CD4-positive, alpha-beta T cell (primary cell): Measurements from ENCODE around the gene SRPK2. TPM values are rescaled to one million over a fixed set of nuclear protein-coding genes. Genes with fewer than 3 reads are reported as not detected.

ENCODE experiments used
- ATAC-seq: fragments of 200-7000 bp; cut with Tn5 transposase; one replicate; pipeline ENCODE4 v1.10.0; 2022; ENCODE audit warnings: mild to moderate bottlenecking; ENCODE audit not compliant: poor library complexity
- CTCF ChIA-PET: fragments of 350-600 bp; sonication (Branson Sonifier 250); formaldehyde crosslinking; loops from one replicate; lab custom pipeline; 2021; ENCODE audit warnings: antibody characterized with exemption, inconsistent platforms; lab: Charles Lee
- POLR2A ChIA-PET: fragments of 350-600 bp; sonication (Branson Sonifier 250); formaldehyde crosslinking; loops from one replicate; lab custom pipeline; 2021; ENCODE audit warnings: antibody characterized with exemption, inconsistent platforms; lab: Charles Lee
- DNase-seq, 14 experiments: peaks; one replicate each; pipeline ENCODE4 v3.0.0-alpha.2; 2013 to 2020; ENCODE audit warnings: mixed read lengths in 2 of 14
- H3K27ac ChIP-seq, 2 donors: one replicate each; pipeline versions ENCODE4 v1.5.1 to v1.7.0; 2013; ENCODE audit warnings: low read length in 2 of 2, low read depth in 1 of 2, mild to moderate bottlenecking in 1 of 2
- H3K27me3 ChIP-seq, 2 experiments: 1 replicate in 1 of 2; 2 replicates in 1 of 2; pipeline versions ENCODE4 v1.6.1 to v1.7.0; 2013; ENCODE audit warnings: low read length in 2 of 2, control low read depth in 1 of 2, mild to moderate bottlenecking in 1 of 2, moderate library complexity in 1 of 2; ENCODE audit not compliant: insufficient read depth in 2 of 2, control insufficient read depth in 1 of 2
- H3K36me3 ChIP-seq: one replicate; pipeline ENCODE4 v1.6.1; 2013; ENCODE audit warnings: low read length, control low read depth; ENCODE audit not compliant: insufficient read depth
- H3K4me1 ChIP-seq: one replicate; pipeline ENCODE4 v1.6.1; 2013; ENCODE audit warnings: low read length, control low read depth; ENCODE audit not compliant: insufficient read depth
- H3K4me3 ChIP-seq: one replicate; pipeline ENCODE4 v1.5.1; 2013; ENCODE audit warnings: mild to moderate bottlenecking, low read length, moderate library complexity
- H3K9me3 ChIP-seq, 2 experiments: 1 replicate in 1 of 2; 2 replicates in 1 of 2; pipeline versions ENCODE4 v1.6.1 to v1.7.0; 2013; ENCODE audit warnings: low read length in 2 of 2, mild to moderate bottlenecking in 2 of 2, control low read depth in 1 of 2, moderate library complexity in 1 of 2; ENCODE audit not compliant: control insufficient read depth in 1 of 2, insufficient read depth in 1 of 2
- H3K27ac Mint-ChIP-seq: one replicate; pipeline ENCODE4 v1.8.0; 2020; ENCODE audit warnings: mixed read lengths
- H3K27me3 Mint-ChIP-seq: one replicate; pipeline ENCODE4 v1.8.0; 2021; ENCODE audit warnings: mixed read lengths
- H3K36me3 Mint-ChIP-seq: one replicate; pipeline ENCODE4 v1.8.0; 2021; ENCODE audit warnings: low read depth, mixed read lengths
- H3K4me1 Mint-ChIP-seq: one replicate; pipeline ENCODE4 v1.8.0; 2021; ENCODE audit warnings: low read depth, mixed read lengths
- H3K4me3 Mint-ChIP-seq: one replicate; pipeline ENCODE4 v1.8.0; 2020; ENCODE audit warnings: mild to moderate bottlenecking, mixed read lengths
- H3K9me3 Mint-ChIP-seq: one replicate; pipeline ENCODE4 v1.8.0; 2020; ENCODE audit warnings: mixed read lengths
- intact Hi-C, 2 experiments: fragments of 100-400 bp; cut with DNase I in 1 of 2; cut with micrococcal nuclease in 1 of 2; formaldehyde crosslinking; loops; one replicate each; pipeline versions ENCODE4 v1.15.1 to v1.9.0; 2023 to 2025; cut with DNase I, micrococcal nuclease
- total RNA-seq, 174 experiments: library from RNA in 2 of 174; stranded (reverse) in 2 of 174; gene quantifications; one replicate each; pipeline ENCODE4 v1.2.3 and lab custom pipeline; 2021 to 2026
- TF ChIP-seq, protein P1 (sequence below): fragments of 200-600 bp; IDR thresholded peaks from one replicate; pipeline ENCODE4 v1.8.0; 2022; ENCODE audit warnings: antibody characterized with exemption, mild to moderate bottlenecking

The SRPK2 gene
- total RNA-seq, 2 experiments from 2014 or later = 39.9 to 40.9 TPM

DNA sequence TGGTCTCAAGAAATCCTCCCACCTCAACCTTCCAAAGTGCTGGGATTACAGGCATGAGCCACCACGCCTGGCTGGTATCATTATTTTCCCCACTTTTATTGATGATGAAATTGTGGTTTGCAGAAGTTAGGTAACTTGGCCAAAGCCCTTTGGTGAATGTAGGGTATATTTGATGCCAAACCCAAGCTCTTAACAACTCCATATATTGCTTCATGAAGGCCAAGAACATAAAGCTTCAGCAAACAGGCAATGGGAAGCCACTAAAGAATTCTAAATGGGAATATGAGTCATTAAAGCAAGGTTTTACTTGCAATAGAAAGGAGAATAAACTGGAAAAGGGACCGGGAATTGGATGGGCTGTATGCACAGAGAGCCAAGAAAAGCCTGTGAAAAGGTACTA, 232.0 kb downstream of the SRPK2 start:
- ChIA-PET POLR2A (interaction anchor here (0.9 kb wide), 1 partner anchor 11 kb away, joined by 3 read pairs; no protein-coding TSS in a partner anchor), CTCF (interaction anchor here (1.7 kb wide), 1 partner anchor 9 kb away, joined by 3 read pairs; no protein-coding TSS in a partner anchor)
- H3K27me3 Mint-ChIP-seq = no peaks in the 10 kb centered on the region
- H3K4me3 ChIP-seq = no peak overlapping the region
- no peak overlapping the region for H3K27ac Mint-ChIP-seq
- no peak overlapping the region for H3K4me3 Mint-ChIP-seq
- no peaks in the 10 kb centered on the region for H3K9me3 ChIP-seq
- no peaks in the 10 kb centered on the region for H3K9me3 Mint-ChIP-seq
- ATAC-seq (no peak), DNase-seq (no peak)
- H3K27me3 ChIP-seq = no peaks in the 10 kb centered on the region
- peaks cover 59% of the 10 kb centered on the region for H3K36me3 Mint-ChIP-seq
- H3K27ac ChIP-seq = no peak overlapping the region
- no peaks in the 10 kb centered on the region for H3K4me1 ChIP-seq
- intact Hi-C loops = no loop called here
- TF ChIP-seq, protein P1, sequence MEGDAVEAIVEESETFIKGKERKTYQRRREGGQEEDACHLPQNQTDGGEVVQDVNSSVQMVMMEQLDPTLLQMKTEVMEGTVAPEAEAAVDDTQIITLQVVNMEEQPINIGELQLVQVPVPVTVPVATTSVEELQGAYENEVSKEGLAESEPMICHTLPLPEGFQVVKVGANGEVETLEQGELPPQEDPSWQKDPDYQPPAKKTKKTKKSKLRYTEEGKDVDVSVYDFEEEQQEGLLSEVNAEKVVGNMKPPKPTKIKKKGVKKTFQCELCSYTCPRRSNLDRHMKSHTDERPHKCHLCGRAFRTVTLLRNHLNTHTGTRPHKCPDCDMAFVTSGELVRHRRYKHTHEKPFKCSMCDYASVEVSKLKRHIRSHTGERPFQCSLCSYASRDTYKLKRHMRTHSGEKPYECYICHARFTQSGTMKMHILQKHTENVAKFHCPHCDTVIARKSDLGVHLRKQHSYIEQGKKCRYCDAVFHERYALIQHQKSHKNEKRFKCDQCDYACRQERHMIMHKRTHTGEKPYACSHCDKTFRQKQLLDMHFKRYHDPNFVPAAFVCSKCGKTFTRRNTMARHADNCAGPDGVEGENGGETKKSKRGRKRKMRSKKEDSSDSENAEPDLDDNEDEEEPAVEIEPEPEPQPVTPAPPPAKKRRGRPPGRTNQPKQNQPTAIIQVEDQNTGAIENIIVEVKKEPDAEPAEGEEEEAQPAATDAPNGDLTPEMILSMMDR = no peak
- H3K4me1 Mint-ChIP-seq = peaks cover 4% of the 10 kb centered on the region
- H3K36me3 ChIP-seq = peaks cover 17% of the 10 kb centered on the region

DNA sequence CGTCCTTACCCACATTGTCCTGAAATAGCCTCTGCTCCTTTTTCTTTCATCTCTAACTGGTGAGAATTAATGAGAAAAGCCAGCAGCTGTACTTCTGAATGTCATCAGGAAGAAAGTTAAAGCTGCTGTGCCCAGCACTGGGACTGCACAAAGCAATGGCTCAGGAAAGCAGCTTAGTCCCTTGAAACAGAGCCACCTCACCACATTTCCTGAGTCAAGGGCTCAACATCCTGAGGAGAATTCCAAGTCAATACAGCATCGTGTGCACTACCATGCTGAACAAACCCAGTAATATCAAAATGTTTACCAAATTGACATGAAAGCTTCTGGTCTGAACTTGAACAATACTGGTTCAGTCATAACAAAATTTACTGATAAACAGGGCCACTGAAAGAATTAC, 234.6 kb downstream of the SRPK2 start:
- H3K9me3 Mint-ChIP-seq = no peaks in the 10 kb centered on the region
- POLR2A ChIA-PET = no interaction called here

DNA sequence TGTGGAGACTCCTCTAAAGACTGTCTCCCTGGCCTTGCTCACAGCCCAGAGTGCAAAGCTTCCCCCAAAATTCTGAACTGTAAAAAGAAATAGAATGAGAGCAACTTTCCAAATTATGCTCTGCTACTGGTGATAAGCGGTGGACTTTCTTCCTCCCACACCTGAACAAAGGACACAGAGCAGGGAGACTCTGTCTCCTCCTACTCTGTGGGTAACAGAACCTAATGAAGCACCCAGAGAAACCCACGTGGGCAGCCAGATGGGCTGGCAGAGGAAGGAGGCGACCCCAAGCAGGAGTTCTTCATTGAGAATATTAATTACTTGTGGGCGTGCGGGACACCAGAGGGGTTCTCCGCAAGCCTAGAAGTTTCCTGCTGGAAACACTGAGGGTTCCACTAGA, 235.2 kb downstream of the SRPK2 start:
- ATAC-seq (no peak), DNase-seq (no peak)
- Histone ChIP-seq H3K27ac (no peak overlapping the region), H3K36me3 (peaks cover 13% of the 10 kb centered on the region), H3K27me3 (no peaks in the 10 kb centered on the region), H3K9me3 (no peaks in the 10 kb centered on the region), H3K4me1 (no peaks in the 10 kb centered on the region), H3K4me3 (no peak overlapping the region)
- TF ChIP-seq, protein P1 = no peak
- H3K27ac Mint-ChIP-seq = peak overlapping the region; percentile 15
- ChIA-PET POLR2A (no interaction called here), CTCF (interaction anchor here (1.4 kb wide), 1 partner anchor 276 kb away, joined by 3 read pairs; no protein-coding TSS in a partner anchor)
- H3K27me3 Mint-ChIP-seq = no peaks in the 10 kb centered on the region
- peaks cover 4% of the 10 kb centered on the region for H3K4me1 Mint-ChIP-seq
- H3K4me3 Mint-ChIP-seq = no peak overlapping the region
- intact Hi-C loops = loop anchor here (1.0 to 5.0 kb wide), 3 partner anchors 184 to 334 kb away; no protein-coding TSS in a partner anchor
- H3K36me3 Mint-ChIP-seq = peaks cover 42% of the 10 kb centered on the region
- H3K9me3 Mint-ChIP-seq = no peaks in the 10 kb centered on the region

More for the DNA sequence above, 234.6 kb downstream of the SRPK2 start:
- H3K27me3 Mint-ChIP-seq = no peaks in the 10 kb centered on the region
- Histone ChIP-seq H3K9me3 (no peaks in the 10 kb centered on the region), H3K27ac (no peak overlapping the region), H3K27me3 (no peaks in the 10 kb centered on the region), H3K4me3 (no peak overlapping the region), H3K4me1 (no peaks in the 10 kb centered on the region), H3K36me3 (peaks cover 13% of the 10 kb centered on the region)
- TF ChIP-seq, protein P1 = no peak
- H3K27ac Mint-ChIP-seq = no peak overlapping the region
- H3K4me1 Mint-ChIP-seq = peaks cover 4% of the 10 kb centered on the region
- no peak for DNase-seq
- no peak for ATAC-seq
- CTCF ChIA-PET = interaction anchor here (1.4 kb wide), 1 partner anchor 275 kb away, joined by 3 read pairs; no protein-coding TSS in a partner anchor
- peaks cover 44% of the 10 kb centered on the region for H3K36me3 Mint-ChIP-seq
- no peak overlapping the region for H3K4me3 Mint-ChIP-seq
- intact Hi-C loops = loop anchor here (5.0 kb wide), 2 partner anchors 183 to 333 kb away; no protein-coding TSS in a partner anchor
